Adrenal gland (tissue), 5 donors: ENCODE results near the gene AIFM2.

Experiments used
- CTCF ChIP-seq, 6 experiments: fragments of 450-650 bp in 4 of 6; fragments of 200-600 bp in 2 of 6; sonication (generic) in 1 of 6; IDR thresholded peaks; 1 replicate in 5 of 6; 2 replicates in 1 of 6; pipeline versions ENCODE4 v1.5.1 to v1.8.0; 2016 to 2021; ENCODE audit warnings: antibody characterized with exemption in 6 of 6, mild to moderate bottlenecking in 2 of 6, moderate library complexity in 1 of 6
- POLR2A ChIP-seq, 2 donors: fragments of 450-650 bp; IDR thresholded peaks; one replicate each; pipeline ENCODE4 v1.6.1; 2017; ENCODE audit warnings: antibody characterized with exemption in 2 of 2, mild to moderate bottlenecking in 2 of 2, moderate library complexity in 1 of 2
- donor health status: DM: no; HTN: no; CAD: no.

- no peak for TF ChIP-seq POLR2A (IDR thresholded peaks at IDR 0.05)
- TF ChIP-seq CTCF (IDR thresholded peaks at IDR 0.05), result no peak
These were observed 61.8 kb downstream of the AIFM2 start for GRCh38 chr10:70070834-70071233.
